Measurements from ENCODE around the gene DPP7.

The DPP7 gene

GRCh38 chr9:137075275-137075775, 39.2 kb downstream of the DPP7 start:
- Histone ChIP-seq H2BK12ac (ENCODE audit: low read length) (no peak overlapping the region), H4K8ac (ENCODE audit: low read depth, low read length) (no peak overlapping the region), H4K91ac (ENCODE audit: low read depth, low read length, poor library complexity) (no peak overlapping the region), H2BK15ac (ENCODE audit: low read length) (no peak overlapping the region), H2AFZ (ENCODE audit: low read length) (no peak overlapping the region), H3K36me3 (replicated peaks in 1 of 2; ENCODE audit: control insufficient read depth in 2 of 2, insufficient read depth in 2 of 2, low read length in 2 of 2) (no peaks in the 10 kb centered on the region), H3K9me3 (replicated peaks in 1 of 2; ENCODE audit: control insufficient read depth in 2 of 2, insufficient read depth in 1 of 2, low read depth in 1 of 2, low read length in 2 of 2) (peaks cover 0 to 10% of the 10 kb centered on the region in 2 donors), H3K9ac (ENCODE audit: low read depth, low read length, poor library complexity) (no peak overlapping the region), H3K27ac (replicated peaks; ENCODE audit: low read length) (no peak overlapping the region), H3K4me2 (ENCODE audit: insufficient read depth, low read length, poor library complexity, severe bottlenecking) (no peak overlapping the region), H3K27me3 (ENCODE audit: control insufficient read depth in 3 of 3, insufficient read depth in 3 of 3, low read depth in 1 of 3, low read length in 3 of 3) (peaks cover 29 to 63% (median 52%) of the 10 kb centered on the region in 3 experiments), H3K4me1 (ENCODE audit: control insufficient read depth in 2 of 2, insufficient read depth in 1 of 2, low read depth in 1 of 2, low read length in 2 of 2) (peaks cover 11 to 15% of the 10 kb centered on the region in 2 donors), H2BK120ac (ENCODE audit: low read depth, low read length) (no peak overlapping the region), H3K4me3 (ENCODE audit: low read length in 2 of 2) (no peak overlapping the region), H2AK5ac (ENCODE audit: low read depth, low read length) (no peak overlapping the region), H3K14ac (ENCODE audit: low read length) (no peak overlapping the region), H2BK5ac (ENCODE audit: low read length) (no peak overlapping the region), H3K79me1 (ENCODE audit: low read depth, low read length) (peaks cover 4% of the 10 kb centered on the region), H3K18ac (ENCODE audit: low read length) (no peak overlapping the region), H3K4ac (ENCODE audit: low read length) (no peak overlapping the region), H3K23ac (ENCODE audit: low read depth, low read length, poor library complexity) (no peak overlapping the region)
- WGBS, 2 donors (ENCODE audit: extremely low coverage in 2 of 2, insufficient read length in 2 of 2, insufficient replicate concordance in 1 of 2), result no CpG with 5 or more reads among the region's 12 CpGs
- DNase-seq (ENCODE audit: low spot score), result no peak

DNA sequence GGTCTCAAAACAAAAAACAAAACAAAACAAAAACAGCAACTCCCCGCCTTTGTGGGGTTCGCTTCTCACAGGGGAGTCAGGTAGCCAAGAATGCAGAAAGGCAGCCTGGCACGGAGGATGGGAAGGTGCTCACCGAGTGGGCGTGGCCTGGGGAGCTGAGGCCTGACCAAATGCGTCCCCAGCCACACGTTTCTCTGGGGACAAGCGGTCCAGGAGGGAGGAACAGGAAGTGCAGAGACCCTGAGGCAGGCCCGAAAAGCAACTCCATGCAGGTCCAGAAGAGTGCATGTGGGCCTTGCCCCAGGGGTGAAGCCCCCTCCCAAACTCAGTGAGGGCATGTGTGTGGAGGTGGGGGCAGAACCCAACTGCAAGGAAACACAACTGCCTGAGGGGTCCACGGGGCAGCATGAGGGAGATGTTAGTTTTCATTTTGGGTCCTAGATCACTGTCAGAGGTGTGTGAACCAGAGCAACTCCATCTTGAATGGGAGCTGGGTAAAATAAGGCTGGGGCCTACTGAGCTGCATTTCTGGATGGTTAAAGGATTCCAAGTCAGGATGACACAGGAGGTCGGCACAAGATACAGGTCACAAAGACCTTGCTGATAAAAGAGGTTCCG, 39.8 kb downstream of the DPP7 start:
- H4K8ac ChIP-seq (ENCODE audit: low read depth, low read length), result no peak overlapping the region
- H3K4ac ChIP-seq (ENCODE audit: low read length), result no peak overlapping the region
- no peak overlapping the region for H2BK5ac ChIP-seq (ENCODE audit: low read length)
- no peaks in the 10 kb centered on the region for H3K36me3 ChIP-seq (replicated peaks in 1 of 2; ENCODE audit: control insufficient read depth in 2 of 2, insufficient read depth in 2 of 2, low read length in 2 of 2)
- peak overlapping the region; percentile 44 for H3K9ac ChIP-seq (ENCODE audit: low read depth, low read length, poor library complexity)
- no peak overlapping the region for H2AK5ac ChIP-seq (ENCODE audit: low read depth, low read length)
- H3K18ac ChIP-seq (ENCODE audit: low read length), result peak overlapping the region; percentile 92
- H3K79me1 ChIP-seq (ENCODE audit: low read depth, low read length), result peaks cover 4% of the 10 kb centered on the region
- H3K14ac ChIP-seq (ENCODE audit: low read length), result no peak overlapping the region
- peaks cover 11 to 15% of the 10 kb centered on the region in 2 donors for H3K4me1 ChIP-seq (ENCODE audit: control insufficient read depth in 2 of 2, insufficient read depth in 1 of 2, low read depth in 1 of 2, low read length in 2 of 2)
- peaks cover 27 to 58% (median 46%) of the 10 kb centered on the region in 3 experiments for H3K27me3 ChIP-seq (ENCODE audit: control insufficient read depth in 3 of 3, insufficient read depth in 3 of 3, low read depth in 1 of 3, low read length in 3 of 3)
- H2AFZ ChIP-seq (ENCODE audit: low read length), result no peak overlapping the region
- no peak overlapping the region for H4K91ac ChIP-seq (ENCODE audit: low read depth, low read length, poor library complexity)
- H3K23ac ChIP-seq (ENCODE audit: low read depth, low read length, poor library complexity), result no peak overlapping the region
- peak overlapping the region in 1 of 2 donors; percentile 21 for H3K4me3 ChIP-seq (ENCODE audit: low read length in 2 of 2)
- H3K4me2 ChIP-seq (ENCODE audit: insufficient read depth, low read length, poor library complexity, severe bottlenecking), result no peak overlapping the region
- DNase-seq (ENCODE audit: low spot score), result no peak
- peak overlapping the region; percentile 93 for H2BK15ac ChIP-seq (ENCODE audit: low read length)
- H2BK12ac ChIP-seq (ENCODE audit: low read length), result no peak overlapping the region
- no CpG with 5 or more reads among the region's 12 CpGs for WGBS, 2 donors (ENCODE audit: extremely low coverage in 2 of 2, insufficient read length in 2 of 2, insufficient replicate concordance in 1 of 2)
- H3K9me3 ChIP-seq (replicated peaks in 1 of 2; ENCODE audit: control insufficient read depth in 2 of 2, insufficient read depth in 1 of 2, low read depth in 1 of 2, low read length in 2 of 2), result peaks cover 0 to 9% of the 10 kb centered on the region in 2 donors
- H3K27ac ChIP-seq (replicated peaks; ENCODE audit: low read length), result no peak overlapping the region
- H2BK120ac ChIP-seq (ENCODE audit: low read depth, low read length), result no peak overlapping the region

DNA sequence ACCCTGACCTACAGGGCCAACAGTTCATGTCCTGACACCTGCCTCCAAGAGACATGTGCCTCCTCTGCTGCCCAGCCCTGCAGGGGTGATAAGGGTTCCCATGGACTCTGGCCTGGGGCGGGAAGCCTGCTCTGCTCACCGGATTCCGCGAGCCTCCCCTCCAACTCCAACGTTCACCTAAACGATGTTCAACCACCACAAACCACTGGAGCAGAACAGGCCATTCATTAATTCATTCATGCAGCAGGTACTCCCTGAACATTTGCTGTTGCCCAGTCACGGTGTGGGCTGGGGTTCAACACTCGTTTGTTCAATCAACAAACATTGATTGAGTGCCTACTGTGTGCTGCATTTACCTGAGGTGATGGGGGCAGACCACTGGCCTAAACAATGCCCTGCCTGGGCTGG, 40.5 kb downstream of the DPP7 start:
- Histone ChIP-seq H3K27ac (replicated peaks; ENCODE audit: low read length) (no peak overlapping the region), H3K23ac (ENCODE audit: low read depth, low read length, poor library complexity) (peak overlapping the region; percentile 4), H3K14ac (ENCODE audit: low read length) (no peak overlapping the region), H3K18ac (ENCODE audit: low read length) (no peak overlapping the region), H3K4me3 (ENCODE audit: low read length in 2 of 2) (no peak overlapping the region), H2AK5ac (ENCODE audit: low read depth, low read length) (no peak overlapping the region), H2AFZ (ENCODE audit: low read length) (no peak overlapping the region), H3K36me3 (replicated peaks in 1 of 2; ENCODE audit: control insufficient read depth in 2 of 2, insufficient read depth in 2 of 2, low read length in 2 of 2) (no peaks in the 10 kb centered on the region), H2BK5ac (ENCODE audit: low read length) (no peak overlapping the region), H2BK120ac (ENCODE audit: low read depth, low read length) (no peak overlapping the region), H3K9ac (ENCODE audit: low read depth, low read length, poor library complexity) (peak overlapping the region; percentile 24), H3K9me3 (replicated peaks in 1 of 2; ENCODE audit: control insufficient read depth in 2 of 2, insufficient read depth in 1 of 2, low read depth in 1 of 2, low read length in 2 of 2) (peaks cover 0 to 3% of the 10 kb centered on the region in 2 donors), H2BK15ac (ENCODE audit: low read length) (no peak overlapping the region), H3K79me1 (ENCODE audit: low read depth, low read length) (peaks cover 9% of the 10 kb centered on the region), H3K4ac (ENCODE audit: low read length) (no peak overlapping the region), H3K4me1 (ENCODE audit: control insufficient read depth in 2 of 2, insufficient read depth in 1 of 2, low read depth in 1 of 2, low read length in 2 of 2) (peaks cover 13 to 16% of the 10 kb centered on the region in 2 donors), H2BK12ac (ENCODE audit: low read length) (peak overlapping the region; percentile 1), H4K91ac (ENCODE audit: low read depth, low read length, poor library complexity) (no peak overlapping the region), H3K4me2 (ENCODE audit: insufficient read depth, low read length, poor library complexity, severe bottlenecking) (no peak overlapping the region), H3K27me3 (ENCODE audit: control insufficient read depth in 3 of 3, insufficient read depth in 3 of 3, low read depth in 1 of 3, low read length in 3 of 3) (peaks cover 23 to 50% (median 46%) of the 10 kb centered on the region in 3 experiments), H4K8ac (ENCODE audit: low read depth, low read length) (no peak overlapping the region)
- no peak for DNase-seq (ENCODE audit: low spot score)
- WGBS, 2 donors (ENCODE audit: extremely low coverage in 2 of 2, insufficient read length in 2 of 2, insufficient replicate concordance in 1 of 2), result no CpG with 5 or more reads among the region's 8 CpGs

- Histone ChIP-seq H3K4me3 (ENCODE audit: low read length in 2 of 2) (peak overlapping the region in 1 of 2 donors; percentile 75), H3K27ac (replicated peaks; ENCODE audit: low read length) (peak overlapping the region; percentile 19), H3K36me3 (replicated peaks in 1 of 2; ENCODE audit: control insufficient read depth in 2 of 2, insufficient read depth in 2 of 2, low read length in 2 of 2) (peaks cover 0 to 4% of the 10 kb centered on the region in 2 donors), H3K23ac (ENCODE audit: low read depth, low read length, poor library complexity) (peak overlapping the region; percentile 34), H3K79me1 (ENCODE audit: low read depth, low read length) (peaks cover 9% of the 10 kb centered on the region), H3K4me1 (ENCODE audit: control insufficient read depth in 2 of 2, insufficient read depth in 1 of 2, low read depth in 1 of 2, low read length in 2 of 2) (peaks cover 15% of the 10 kb centered on the region in 2 donors), H3K4ac (ENCODE audit: low read length) (no peak overlapping the region), H4K91ac (ENCODE audit: low read depth, low read length, poor library complexity) (peak overlapping the region; percentile 11), H2BK120ac (ENCODE audit: low read depth, low read length) (peak overlapping the region; percentile 35), H4K8ac (ENCODE audit: low read depth, low read length) (peak overlapping the region; percentile 76), H3K18ac (ENCODE audit: low read length) (peak overlapping the region; percentile 95), H3K4me2 (ENCODE audit: insufficient read depth, low read length, poor library complexity, severe bottlenecking) (no peak overlapping the region), H2BK15ac (ENCODE audit: low read length) (peak overlapping the region; percentile 98), H3K9ac (ENCODE audit: low read depth, low read length, poor library complexity) (peak overlapping the region; percentile 32), H2AK5ac (ENCODE audit: low read depth, low read length) (peak overlapping the region; percentile 88), H2BK5ac (ENCODE audit: low read length) (peak overlapping the region; percentile 90), H3K27me3 (ENCODE audit: control insufficient read depth in 3 of 3, insufficient read depth in 3 of 3, low read depth in 1 of 3, low read length in 3 of 3) (peaks cover 3 to 24% (median 22%) of the 10 kb centered on the region in 3 experiments), H2AFZ (ENCODE audit: low read length) (peak overlapping the region; percentile 94), H3K14ac (ENCODE audit: low read length) (peak overlapping the region; percentile 1), H2BK12ac (ENCODE audit: low read length) (peak overlapping the region; percentile 82), H3K9me3 (replicated peaks in 1 of 2; ENCODE audit: control insufficient read depth in 2 of 2, insufficient read depth in 1 of 2, low read depth in 1 of 2, low read length in 2 of 2) (peaks cover 0 to 2% of the 10 kb centered on the region in 2 donors)
- WGBS, 2 donors (ENCODE audit: extremely low coverage in 2 of 2, insufficient read length in 2 of 2, insufficient replicate concordance in 1 of 2), result no CpG with 5 or more reads among the region's 2 CpGs
- no peak for DNase-seq (ENCODE audit: low spot score)
Observed at GRCh38 chr9:137071282-137071681, 43.3 kb downstream of the DPP7 start.
